Suppressor macrophage treated with lipopolysaccharide for 4 hours (primary cell): ENCODE data around the gene TMEM150B.

Experiments
- DNase-seq: peaks from one replicate; pipeline ENCODE4 v3.0.0-alpha.2; 2020

The TMEM150B gene, protein sequence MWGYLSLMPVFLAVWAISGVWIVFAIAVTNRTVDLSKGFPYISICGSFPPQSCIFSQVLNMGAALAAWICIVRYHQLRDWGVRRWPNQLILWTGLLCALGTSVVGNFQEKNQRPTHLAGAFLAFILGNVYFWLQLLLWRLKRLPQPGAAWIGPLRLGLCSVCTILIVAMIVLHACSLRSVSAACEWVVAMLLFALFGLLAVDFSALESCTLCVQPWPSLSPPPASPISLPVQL

DNA sequence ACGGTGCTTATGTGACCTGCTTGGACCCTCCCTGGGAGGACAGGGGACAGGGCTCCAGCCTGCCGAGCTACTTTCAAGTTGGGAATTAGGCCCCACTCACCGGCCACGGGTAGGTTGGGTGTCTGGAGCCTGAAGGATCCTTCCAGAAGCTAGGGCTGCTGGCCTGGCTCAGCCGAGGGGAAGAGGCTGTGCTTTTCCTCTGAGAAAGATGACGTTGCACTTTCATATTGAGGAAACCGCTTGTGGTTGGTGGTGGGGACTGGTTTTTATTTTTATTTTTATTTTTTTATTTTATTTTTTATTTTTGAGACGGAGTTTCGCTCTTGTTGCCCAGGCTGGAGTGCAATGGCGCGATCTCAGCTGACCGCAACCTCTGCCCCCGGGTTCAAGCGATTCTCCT is at the start of gene TMEM150B:
Gene TMEM150B (minus strand): TSS at position 170 of the 400 bp plus-strand sequence. CDS start 4,305 bp downstream, outside the sequence.
- DNase-seq: peak; percentile 86

DNA sequence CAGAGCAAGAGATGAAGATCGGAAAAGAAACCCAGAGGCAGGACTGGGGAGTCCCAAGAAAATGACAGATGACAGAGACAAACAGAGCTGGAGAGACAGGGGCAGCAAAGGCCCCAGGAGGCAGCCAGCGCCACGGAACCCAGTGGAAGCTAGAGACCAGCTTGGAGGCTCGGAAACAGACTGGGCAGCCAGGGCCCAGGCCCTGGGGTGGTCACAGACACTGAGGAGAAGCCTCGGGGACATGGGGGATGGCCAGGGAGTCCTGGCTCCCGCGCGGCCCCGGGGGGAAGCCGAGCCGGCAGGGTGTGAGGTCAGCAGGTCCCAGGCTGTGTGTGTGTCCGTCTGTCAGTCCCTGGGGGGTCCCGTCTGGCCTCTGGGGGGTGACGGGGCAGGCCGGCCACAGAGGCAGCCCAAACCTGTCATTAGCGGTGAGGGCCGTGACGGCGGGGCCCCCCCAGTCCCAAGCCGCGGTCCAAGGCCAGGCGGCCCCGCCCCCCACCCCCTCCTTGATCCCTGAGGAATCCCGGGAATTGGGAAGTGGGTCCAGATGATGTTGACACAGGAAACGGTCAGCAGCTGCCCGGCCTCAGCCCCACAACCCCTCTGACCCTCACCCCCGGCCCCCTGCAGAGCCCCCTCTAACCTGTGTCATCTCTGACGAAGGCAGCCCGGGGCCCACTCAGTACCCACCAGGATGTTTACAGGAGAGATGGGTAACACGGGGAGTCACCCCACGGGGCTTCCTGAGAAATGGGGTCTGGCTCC is 49.0 kb upstream of the TMEM150B start:
- DNase-seq: no peak

GRCh38 chr19:55373306-55373992 is 48.3 kb upstream of the TMEM150B start:
- no peak for DNase-seq

DNA sequence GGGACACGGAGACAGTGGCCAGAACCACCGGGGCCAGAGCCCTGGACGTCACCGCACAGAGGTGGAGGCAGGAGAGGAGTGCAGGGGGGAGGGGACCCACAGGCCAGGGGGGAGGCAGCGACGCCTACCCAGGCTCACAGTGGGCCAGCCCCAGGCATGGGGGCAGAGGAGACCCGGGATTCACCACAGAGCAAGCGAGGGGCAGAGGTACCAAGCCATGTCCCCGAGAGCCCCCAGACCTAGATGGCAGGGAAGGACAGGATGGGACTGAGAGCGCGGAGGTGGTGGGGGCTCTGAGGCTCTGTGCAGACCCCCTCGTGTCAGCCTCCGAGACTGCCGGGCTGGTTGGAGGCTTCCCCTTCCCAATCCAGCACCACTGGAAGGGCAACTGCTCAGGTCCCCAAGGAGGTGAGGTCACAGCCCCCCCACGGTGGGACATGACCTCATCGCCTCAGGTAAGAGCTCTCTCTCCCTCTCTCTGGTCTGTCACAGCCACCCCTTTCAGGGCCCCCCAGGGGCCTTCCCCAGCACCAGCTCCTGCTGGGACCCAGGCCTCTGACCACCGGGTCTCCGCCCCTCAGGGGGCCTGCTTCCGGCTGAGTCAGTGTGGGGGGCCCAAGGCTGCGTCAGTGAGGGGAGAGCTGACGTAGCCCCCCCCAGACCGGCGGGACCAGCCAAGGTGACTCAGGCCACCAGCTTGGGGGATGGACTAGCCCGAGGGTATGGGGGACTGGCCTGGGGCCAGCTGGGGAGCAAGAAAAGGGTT is 47.4 kb upstream of the TMEM150B start:
- DNase-seq: no peak

DNA sequence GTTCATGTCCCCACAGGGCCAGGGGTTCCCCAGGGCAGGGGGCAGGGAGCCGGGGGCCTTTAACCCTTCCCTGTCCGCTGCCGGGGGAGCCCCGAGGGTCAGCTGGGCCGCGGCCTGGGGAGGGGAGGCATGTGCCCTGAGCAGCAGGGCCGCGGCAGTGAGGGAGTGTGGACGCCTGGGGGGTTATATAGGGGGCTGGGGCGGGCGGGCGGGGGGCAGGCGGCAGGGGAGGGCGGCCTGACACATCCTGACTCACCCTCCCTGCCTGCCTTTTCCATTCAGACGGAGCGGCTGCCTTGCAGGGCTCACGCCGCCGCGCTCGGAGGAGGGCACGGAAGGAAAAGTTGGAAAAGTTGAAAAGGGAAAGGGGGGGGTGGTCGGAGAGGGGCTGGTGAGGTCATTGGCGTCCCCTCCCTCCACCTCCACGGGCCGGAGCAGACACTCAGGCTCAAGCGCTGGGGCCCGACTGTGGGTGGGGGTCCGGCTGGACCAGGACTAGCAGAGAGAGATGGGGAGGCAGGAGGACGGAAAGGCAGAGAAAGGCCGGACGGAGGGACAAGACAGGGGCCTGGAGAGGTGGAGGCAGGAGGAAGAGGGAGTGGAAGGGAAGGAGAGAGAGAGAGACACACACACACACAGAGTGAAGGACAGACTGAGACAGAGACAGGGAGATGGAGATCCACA is 45.3 kb upstream of the TMEM150B start, which contains the start of gene IL11:
Gene IL11 (minus strand): TSS at position 159 of the 684 bp plus-strand sequence. CDS start 153 bp downstream, at position 6.
- DNase-seq: no peak

DNA sequence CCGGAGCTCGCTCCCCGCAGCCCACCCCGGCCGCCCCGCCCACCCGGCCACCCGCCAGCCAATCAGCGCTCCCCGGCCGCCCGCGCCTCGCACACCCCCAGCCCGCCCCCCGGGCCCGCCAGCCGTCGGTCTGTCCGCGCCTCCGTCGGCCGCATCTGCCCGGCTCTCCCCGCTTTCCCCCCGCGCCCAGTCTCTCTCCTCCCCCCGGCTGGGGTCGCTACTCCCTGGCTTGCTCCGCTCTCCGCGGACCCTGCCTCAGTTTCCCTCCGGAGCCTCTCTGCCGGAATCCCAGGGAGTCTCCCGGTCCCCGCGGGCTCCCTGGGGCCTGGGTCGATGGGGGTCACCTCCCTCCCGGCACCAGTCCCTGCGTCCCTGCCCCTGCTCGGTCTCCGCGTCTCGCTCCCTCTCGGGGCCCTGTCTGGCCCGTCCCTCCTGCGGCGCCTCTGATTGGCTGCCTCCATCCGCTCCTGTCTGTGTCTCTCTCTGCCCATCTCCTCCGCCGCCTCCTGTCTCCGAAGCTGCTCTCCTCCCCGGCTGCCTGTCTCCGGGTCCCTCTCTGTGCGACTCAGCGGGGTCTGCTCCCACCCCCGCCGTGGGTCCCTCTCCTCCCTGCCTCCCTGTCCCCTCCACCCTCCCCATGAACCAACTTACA is 44.6 kb upstream of the TMEM150B start:
- DNase-seq: no peak

- peak; percentile 47 for DNase-seq
Observed at GRCh38 chr19:55368701-55369563, 43.8 kb upstream of the TMEM150B start.

DNA sequence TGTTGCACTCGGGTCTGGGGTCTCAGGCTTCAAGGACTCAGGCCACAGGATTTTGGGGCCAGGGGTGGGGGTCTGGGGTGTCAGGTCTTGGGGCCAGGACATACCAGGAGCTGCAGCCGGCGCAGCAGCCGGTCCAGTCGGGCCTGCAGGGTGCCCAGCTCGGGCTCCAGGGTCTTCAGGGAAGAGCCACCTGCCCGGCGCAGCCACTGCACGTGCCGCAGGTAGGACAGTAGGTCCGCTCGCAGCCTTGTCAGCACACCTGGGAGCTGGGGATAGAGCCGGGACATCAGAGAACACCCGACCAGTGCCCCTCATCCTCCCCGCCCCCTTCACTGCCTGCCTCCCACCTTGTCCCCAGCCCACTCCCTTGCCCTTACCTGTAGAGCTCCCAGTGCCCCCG is 43.0 kb upstream of the TMEM150B start:
- no peak for DNase-seq

- DNase-seq: no peak
Observed at GRCh38 chr19:55366790-55367189, 41.6 kb upstream of the TMEM150B start.

DNA sequence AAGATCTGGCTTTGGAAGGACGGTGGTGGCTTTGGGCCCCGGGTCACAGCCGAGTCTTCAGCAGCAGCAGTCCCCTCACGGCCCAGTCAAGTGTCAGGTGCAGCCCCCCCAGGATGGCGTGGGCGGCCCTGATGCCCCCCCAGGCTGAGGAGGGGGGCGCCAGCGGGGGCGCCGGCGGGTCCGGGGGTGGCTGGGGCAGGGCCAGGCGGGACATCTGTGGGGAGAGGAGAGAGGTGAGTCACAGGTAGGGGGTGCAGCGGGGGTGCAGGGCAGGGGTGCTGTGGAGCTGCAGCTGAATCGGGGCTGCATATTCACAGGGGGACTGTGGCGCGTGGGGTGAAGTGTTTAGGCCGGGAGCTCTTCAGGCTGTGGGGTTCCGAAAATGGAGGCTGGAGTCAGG is 40.8 kb upstream of the TMEM150B start:
- no peak for DNase-seq

DNA sequence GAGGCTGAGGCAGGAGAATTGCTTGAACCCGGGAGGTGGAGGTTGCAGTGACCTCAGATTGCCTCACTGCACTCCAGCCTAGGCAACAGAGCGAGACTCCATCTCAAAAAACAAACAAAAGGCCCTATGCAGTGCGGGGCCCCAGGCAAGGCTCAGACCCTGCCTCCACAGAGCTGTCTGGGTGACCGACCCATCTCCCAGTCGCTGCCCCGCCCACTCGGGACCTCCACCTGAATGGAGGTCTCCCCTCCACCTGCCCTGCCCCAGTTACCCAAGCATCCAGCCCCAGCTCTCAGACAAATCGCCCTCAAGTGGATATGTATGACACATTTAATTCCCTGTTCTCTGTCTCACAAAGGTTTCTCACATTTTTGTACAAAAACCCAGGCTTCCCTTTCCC is 40.1 kb upstream of the TMEM150B start:
- DNase-seq: no peak

GRCh38 chr19:55362990-55363716 is 38.0 kb upstream of the TMEM150B start, which contains the start of gene GARIN5B:
TSS of gene GARIN5B (minus strand) at chr19:55363260. CDS start at chr19:55363066, 194 bp downstream.
- no peak for DNase-seq

DNA sequence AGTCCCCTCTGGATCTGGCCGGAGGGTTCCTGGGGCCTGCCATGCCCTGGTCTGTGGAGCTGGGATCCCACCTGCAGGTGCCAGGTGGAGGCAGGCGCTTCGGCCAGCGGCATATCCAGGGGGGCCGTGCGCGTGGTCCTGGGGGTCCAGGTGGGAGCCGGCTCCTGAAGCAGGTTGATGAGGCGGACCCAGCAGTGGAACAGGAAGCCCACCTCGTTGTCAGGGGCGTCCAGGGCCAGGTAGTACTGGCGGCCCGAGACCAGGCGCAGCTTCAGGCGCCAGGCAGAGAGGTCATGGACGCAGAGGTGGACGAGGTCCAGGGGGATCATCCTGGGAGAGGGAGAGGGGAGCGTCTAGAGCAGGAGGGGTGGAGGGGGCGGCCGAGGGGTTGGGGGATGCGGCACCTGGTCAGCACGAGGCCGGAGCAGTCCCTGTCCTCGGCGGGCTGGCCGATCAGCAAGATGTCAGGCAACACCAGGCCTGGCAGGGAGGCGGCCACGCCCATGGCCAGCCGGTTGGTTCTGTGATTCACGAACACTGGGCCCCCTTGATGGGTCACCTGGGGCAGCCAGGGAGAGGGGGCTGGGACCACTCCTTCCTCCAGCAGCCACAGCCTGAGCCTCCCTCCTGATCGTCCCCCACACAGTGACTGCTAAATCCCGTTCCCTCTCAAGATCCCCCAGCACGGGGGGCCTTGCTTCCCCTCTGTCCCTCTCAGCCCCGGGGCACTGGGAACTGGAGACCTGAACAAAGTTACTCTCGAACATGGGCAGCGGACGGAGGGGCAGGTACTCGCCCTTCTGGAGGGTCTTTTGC is 37.2 kb upstream of the TMEM150B start:
- DNase-seq: no peak

DNA sequence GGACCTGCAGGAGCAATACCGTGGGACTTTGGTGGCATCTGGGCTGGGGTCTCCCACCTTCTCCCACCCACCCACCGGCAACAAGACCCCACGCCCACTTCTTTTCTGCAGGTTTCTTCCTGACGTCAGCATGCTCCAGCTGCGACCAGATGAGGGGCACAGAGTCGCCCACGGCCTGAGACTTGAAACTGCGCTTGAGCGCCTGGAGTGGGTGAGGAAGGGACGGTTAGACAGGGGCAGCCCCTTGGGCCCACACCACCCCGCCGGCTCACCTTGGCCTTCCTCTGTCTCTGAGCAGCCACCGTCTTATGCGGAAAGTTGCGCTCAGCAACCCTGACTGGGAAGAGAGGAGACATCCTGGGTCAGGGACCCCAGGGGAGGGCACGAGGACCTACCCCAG is 35.8 kb upstream of the TMEM150B start:
- no peak for DNase-seq

GRCh38 chr19:55358943-55359908 is 34.1 kb upstream of the TMEM150B start:
- DNase-seq: no peak

- no peak for DNase-seq
Observed at GRCh38 chr19:55358493-55358892, 33.4 kb upstream of the TMEM150B start.

GRCh38 chr19:55355213-55355821 is 30.2 kb upstream of the TMEM150B start:
- no peak for DNase-seq
